ENCODE results near the gene ABCA13. TPM values are rescaled to one million over a fixed set of nuclear protein-coding genes. Genes with fewer than 3 reads are reported as not detected.

The ABCA13 gene
- total RNA-seq, 1 experiment from 2014 or later: not detected

DNA sequence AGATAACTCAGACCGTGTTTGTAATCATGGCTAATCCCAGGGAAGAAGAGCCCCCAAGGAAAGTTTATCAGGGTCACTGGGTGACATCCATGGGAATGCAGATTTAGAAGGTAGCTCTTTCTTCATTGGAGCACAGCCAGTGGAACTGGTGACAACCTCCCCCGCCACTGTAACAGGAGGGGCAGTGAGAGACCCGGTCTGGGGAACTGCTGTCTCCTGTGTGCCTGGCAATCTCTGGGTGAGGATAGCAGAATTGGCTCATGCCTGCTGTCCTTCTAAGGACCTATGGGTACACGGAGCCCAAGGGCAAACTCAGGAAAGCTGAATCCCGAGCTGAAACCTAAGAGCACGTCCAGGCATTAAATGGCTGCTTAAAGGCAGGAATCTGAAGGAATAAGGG is 341.6 kb downstream of the ABCA13 start:
- BruUV-seq (replicated peaks): no TSS peak
- H2AFZ ChIP-seq (ENCODE audit: low read depth, low read length, poor library complexity, severe bottlenecking): no peak overlapping the region
- POLR2A ChIA-PET: no interaction called here
- no peaks in the 10 kb centered on the region for H3K4me1 ChIP-seq (ENCODE audit: control insufficient read depth in 1 of 2, insufficient read depth in 2 of 2, low read length in 2 of 2)
- CTCF ChIA-PET: no interaction called here
- TF ChIP-seq YY1 (IDR thresholded peaks at IDR 0.05; ENCODE audit: extremely low read depth, insufficient replicate concordance, low read depth, low read length): no peak
- TF ChIP-seq SP1 (IDR thresholded peaks at IDR 0.05; ENCODE audit: low read depth): no peak
- no peak for TF ChIP-seq JUND (IDR thresholded peaks at IDR 0.05)
- TF ChIP-seq MAX (IDR thresholded peaks at IDR 0.05): no peak
- no peak for TF ChIP-seq CTCF (IDR thresholded peaks at IDR 0.05 in 2 of 3, conservative IDR thresholded peaks at IDR 0.05 in 1 of 3; ENCODE audit: borderline replicate concordance in 1 of 3, insufficient read depth in 1 of 3, low read depth in 2 of 3, low read length in 2 of 3)
- no peak for TF ChIP-seq RAD21 (IDR thresholded peaks at IDR 0.05; ENCODE audit: low read depth)
- TF ChIP-seq TCF7L2 (IDR thresholded peaks at IDR 0.05; ENCODE audit: borderline replicate concordance, extremely low read depth, insufficient read depth, insufficient read length): no peak
- TF ChIP-seq ZFX (IDR thresholded peaks at IDR 0.05): no peak
- TF ChIP-seq ELF1 (IDR thresholded peaks at IDR 0.05; ENCODE audit: borderline replicate concordance, low read depth): no peak
- no peak for TF ChIP-seq REST (IDR thresholded peaks at IDR 0.05; ENCODE audit: low read depth)
- no peak for TF ChIP-seq EZH2phosphoT487 (IDR thresholded peaks at IDR 0.05; ENCODE audit: borderline replicate concordance)
- TF ChIP-seq, protein P1, sequence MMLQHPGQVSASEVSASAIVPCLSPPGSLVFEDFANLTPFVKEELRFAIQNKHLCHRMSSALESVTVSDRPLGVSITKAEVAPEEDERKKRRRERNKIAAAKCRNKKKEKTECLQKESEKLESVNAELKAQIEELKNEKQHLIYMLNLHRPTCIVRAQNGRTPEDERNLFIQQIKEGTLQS (IDR thresholded peaks at IDR 0.05): no peak
- TF ChIP-seq SIN3A (IDR thresholded peaks at IDR 0.05; ENCODE audit: low read depth): no peak
- no peak for TF ChIP-seq SRF (IDR thresholded peaks at IDR 0.05; ENCODE audit: low read depth)
- no peak for TF ChIP-seq CEBPB (IDR thresholded peaks at IDR 0.05; ENCODE audit: low read depth)
- TF ChIP-seq POLR2AphosphoS5 (IDR thresholded peaks at IDR 0.05; ENCODE audit: low read depth, low read length): no peak
- TF ChIP-seq CBX3 (IDR thresholded peaks at IDR 0.05; ENCODE audit: low read depth): no peak
- H3K27me3 ChIP-seq (ENCODE audit: insufficient read depth, low read length): no peaks in the 10 kb centered on the region
- DNase-seq (ENCODE audit: low read depth, low spot score) (no peak), ATAC-seq (no peak)
- H3K9me3 ChIP-seq (ENCODE audit: control insufficient read depth in 1 of 2, insufficient read depth in 1 of 2, low read depth in 1 of 2, low read length in 2 of 2): peaks cover 0 to 19% of the 10 kb centered on the region in 2 experiments; a peak in 2 of 4 replicates
- H3K9me2 ChIP-seq (ENCODE audit: insufficient read depth): no peaks in the 10 kb centered on the region
- H3K4me3 ChIP-seq (replicated peaks in 1 of 2; ENCODE audit: low read depth in 1 of 2, low read length in 2 of 2): no peak overlapping the region
- no peak overlapping the region for H3K4me2 ChIP-seq (ENCODE audit: low read length)
- intact Hi-C loops (cut with micrococcal nuclease): no loop called here
- no peak overlapping the region for H3K9ac ChIP-seq (ENCODE audit: low read length)
- H3K27ac ChIP-seq (ENCODE audit: low read depth, low read length): no peak overlapping the region
- H3K36me3 ChIP-seq (ENCODE audit: control insufficient read depth in 1 of 2, insufficient read depth in 2 of 2, low read length in 2 of 2): no peaks in the 10 kb centered on the region
- no peaks in the 10 kb centered on the region for H4K20me1 ChIP-seq (ENCODE audit: insufficient read depth)
- RAD21 ChIA-PET (ENCODE audit: low non-redundant PET in 1 of 2, low total read pairs in 2 of 2, uncharacterized antibody in 2 of 2, unreplicated experiment in 2 of 2): no interaction called here
- no peaks in the 10 kb centered on the region for H3K79me2 ChIP-seq (ENCODE audit: insufficient read depth, low read length)
